Measurements from ENCODE around the gene STK32C.
"Not testable (repeated sequence)": the region's sequence is repeated elsewhere in the genome, so short reads cannot be mapped to it uniquely, and the experiment has no call there.

The STK32C gene

DNA sequence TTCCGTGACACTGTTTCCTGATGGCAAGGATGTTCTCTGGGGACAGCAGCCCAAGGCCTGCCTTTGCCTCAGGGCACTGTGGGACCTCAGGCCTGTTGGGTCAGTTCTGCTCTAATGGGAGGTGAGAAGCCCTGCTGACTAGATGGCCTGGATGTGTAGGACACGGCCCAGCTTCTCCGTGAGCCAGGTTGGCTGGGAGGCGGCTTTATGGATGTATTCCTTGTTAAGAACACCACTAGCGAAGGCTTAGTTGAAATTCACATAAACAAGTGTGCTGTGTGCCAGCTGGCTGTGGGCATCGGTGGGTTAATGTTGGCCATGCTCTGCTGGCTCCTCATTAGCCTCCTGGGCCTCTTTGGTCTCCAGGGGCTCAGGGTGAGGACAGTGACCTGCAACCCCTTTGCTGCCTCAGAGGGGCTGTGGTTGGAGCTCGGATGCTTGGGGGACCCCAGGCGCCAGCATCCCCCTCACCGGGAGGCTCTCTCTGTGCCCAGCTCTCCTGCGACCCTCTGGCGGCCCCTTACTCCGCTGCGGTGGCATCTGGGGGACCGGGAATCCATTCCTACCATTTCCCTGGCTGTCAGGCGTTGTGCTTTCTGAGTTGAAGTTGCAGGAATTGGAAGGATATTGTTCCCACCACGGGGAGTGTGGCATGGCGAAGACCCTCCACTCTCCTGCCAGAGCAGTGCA lies 143.8 kb downstream of the STK32C start:
- DNase-seq, result no peak

DNA sequence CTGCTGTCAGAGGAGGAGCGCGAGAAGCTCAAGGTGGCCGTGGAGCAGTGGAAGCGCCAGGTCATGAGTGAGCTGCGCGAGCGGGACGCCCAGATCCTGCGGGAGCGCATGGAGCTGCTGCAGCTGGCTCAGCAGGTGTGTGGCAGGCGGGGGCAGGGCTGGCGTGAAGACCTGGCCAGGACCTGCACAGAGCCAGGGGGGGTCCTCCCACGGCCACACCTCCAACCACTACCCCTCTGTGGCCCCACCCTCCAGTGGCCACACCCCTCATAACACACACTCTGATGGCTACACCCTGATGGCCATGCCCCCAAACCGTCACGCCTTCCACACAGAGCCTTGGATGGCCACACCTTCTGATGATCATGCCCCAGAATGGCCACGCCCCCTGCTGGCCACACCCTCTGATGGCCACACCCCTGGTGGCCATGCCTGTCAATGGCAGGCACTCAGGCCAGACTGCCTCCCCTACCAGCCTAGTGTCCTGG lies 144.4 kb downstream of the STK32C start:
- DNase-seq, result no peak

DNA sequence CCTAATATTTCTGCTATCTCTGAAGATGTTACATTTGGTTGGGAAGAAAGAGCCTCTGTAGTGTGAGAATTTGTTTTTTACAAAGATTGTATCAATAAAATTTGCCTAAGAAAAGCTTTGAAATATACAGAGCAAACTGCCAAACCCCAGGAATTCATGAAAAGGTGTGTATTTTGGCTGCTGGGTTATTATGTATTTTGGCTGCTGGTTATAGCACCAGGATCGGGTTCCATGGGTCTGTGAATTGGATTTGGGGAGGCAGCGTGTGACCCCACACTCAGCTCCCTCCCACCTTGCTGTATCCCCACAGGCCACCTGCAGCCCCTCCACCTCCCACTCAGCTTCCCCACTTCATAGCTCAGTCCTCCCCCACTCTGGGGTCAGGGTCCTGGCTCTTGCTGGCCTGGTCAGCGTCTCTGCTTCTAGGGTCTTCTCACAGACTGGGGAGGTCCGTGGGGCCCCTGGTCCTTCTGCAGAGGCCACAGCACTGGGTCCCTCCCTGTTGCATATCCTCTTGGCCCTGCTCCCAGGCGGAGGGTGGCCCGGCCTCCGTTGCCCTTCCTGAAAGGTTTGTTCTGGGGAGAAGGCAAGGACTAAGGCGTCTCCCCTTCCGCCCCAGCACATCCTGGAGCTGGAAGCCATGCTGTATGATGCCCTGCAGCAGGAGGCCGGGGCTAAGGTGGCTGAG lies 145.0 kb downstream of the STK32C start:
- no peak for DNase-seq

DNA sequence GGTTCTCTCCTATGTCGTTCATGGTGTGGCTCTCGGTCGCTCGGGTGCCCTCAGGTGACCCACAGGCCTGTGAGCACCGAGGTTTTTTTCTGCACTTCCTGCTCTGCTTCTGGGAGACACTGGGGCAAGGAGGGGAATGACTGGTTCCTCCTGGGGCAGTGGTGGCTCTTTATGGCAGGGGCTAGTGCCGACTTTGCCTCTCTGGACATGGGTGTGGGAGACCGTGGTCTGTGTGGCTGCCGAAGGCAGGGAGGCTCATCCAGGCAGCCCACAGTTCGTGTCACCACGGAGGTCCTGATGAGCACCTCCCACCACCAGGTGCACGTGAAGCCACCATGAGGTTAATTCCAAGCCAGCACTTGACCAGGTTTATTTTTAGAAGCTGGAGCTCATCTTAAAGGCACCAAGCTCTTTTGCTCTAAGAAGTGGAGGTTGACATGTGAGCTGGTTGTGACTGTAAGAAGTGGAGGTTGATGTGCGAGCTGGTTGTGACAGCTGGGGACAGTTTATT lies 145.7 kb downstream of the STK32C start:
- DNase-seq, result no peak

DNA sequence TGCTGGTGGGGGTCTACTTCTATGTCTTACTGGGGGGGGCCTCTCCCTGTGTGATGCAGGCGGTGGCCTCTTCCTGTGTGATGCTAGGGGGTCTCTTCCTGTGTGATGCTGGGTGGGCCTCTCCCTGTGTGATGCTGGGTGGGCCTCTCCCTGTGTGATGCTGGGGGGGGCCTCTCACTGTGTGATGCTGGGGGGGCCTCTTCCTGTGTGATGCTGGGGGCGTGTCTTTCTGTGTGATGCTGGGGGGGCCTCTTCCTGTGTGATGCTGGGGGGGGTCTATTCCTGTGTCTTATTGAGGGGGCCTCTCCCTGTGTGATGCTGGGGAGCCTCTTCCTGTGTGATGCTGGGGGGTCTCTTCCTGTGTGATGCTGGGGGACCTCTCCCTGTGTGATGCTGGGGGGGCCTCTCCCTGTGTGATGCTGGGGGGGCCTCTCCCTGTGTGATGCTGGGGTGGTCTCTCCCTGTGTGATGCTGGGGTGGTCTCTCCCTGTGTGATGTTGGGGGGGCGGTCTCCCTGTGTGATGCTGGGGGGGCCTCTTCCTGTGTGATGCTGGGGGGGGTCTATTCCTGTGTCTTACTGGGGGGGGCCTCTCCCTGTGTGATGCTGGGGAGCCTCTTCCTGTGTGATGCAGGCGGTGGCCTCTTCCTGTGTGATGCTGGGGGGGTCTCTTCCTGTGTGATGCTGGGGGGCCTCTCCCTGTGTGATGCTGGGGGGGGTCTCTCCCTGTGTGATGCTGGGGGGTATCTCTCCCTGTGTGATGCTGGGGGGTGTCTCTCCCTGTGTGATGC lies 146.7 kb downstream of the STK32C start:
- DNase-seq, result not testable (repeated sequence)

DNA sequence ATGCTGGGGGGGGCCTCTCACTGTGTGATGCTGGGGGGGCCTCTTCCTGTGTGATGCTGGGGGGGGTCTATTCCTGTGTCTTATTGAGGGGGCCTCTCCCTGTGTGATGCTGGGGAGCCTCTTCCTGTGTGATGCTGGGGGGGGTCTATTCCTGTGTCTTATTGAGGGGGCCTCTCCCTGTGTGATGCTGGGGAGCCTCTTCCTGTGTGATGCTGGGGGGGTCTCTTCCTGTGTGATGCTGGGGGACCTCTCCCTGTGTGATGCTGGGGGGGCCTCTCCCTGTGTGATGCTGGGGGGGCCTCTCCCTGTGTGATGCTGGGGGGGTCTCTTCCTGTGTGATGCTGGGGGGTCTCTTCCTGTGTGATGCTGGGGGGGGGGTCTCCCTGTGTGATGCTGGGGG lies 147.5 kb downstream of the STK32C start:
- not testable (repeated sequence) for DNase-seq

DNA sequence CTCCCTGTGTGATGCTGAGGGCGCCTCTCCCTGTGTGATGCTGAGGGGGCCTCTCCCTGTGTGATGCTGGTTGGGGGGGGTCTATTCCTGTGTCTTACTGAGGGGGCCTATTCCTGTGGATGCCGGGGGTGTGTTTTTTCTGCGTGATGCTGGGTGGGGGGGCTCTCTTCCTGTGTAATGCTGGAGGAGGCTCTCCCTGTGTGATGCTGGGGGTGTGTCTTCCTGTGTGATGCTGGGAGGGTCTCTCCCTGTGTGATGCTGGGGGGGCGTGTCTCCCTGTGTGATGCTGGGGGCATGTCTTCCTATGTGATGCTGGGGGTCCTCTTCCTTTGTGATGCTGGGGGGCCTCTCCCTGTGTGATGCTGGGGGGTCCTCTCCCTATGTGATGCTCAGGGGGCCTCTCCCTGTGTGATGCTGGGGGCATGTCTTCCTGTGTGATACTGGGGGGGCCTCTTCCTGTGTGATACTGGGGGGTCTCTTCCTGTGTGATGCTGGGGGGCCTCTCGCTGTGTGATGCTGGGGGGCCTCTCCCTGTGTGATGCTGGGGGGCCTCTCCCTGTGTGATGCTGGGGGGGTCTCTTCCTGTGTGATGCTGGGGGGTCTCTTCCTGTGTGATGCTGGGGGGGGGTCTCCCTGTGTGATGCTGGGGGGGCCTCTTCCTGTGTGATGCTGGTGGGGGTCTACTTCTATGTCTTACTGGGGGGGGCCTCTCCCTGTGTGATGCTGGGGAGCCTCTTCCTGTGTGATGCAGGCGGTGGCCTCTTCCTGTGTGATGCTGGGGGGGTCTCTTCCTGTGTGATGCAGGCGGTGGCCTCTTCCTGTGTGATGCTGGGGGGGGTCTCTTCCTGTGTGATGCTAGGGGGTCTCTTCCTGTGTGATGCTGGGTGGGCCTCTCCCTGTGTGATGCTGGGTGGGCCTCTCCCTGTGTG lies 148.2 kb downstream of the STK32C start:
- not testable (repeated sequence) for DNase-seq

DNA sequence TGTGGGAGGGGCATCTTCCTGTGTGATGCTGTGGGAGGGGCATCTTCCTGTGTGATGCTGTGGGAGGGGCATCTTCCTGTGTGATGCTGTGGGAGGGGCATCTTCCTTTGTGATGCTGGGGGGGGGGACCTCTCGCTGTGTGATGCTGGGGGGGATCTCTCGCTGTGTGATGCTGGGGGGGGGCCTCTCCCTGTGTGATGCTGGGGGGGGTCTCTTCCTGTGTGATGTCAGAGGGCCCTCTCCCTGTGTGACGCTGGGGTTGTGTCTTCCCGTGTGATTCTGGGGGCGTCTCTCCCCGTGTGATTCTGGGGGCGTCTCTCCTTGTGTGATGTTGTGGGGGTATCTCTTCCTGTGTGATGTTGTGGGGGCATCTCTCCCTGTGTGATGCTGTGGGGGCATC lies 148.9 kb downstream of the STK32C start:
- DNase-seq, result no peak

DNA sequence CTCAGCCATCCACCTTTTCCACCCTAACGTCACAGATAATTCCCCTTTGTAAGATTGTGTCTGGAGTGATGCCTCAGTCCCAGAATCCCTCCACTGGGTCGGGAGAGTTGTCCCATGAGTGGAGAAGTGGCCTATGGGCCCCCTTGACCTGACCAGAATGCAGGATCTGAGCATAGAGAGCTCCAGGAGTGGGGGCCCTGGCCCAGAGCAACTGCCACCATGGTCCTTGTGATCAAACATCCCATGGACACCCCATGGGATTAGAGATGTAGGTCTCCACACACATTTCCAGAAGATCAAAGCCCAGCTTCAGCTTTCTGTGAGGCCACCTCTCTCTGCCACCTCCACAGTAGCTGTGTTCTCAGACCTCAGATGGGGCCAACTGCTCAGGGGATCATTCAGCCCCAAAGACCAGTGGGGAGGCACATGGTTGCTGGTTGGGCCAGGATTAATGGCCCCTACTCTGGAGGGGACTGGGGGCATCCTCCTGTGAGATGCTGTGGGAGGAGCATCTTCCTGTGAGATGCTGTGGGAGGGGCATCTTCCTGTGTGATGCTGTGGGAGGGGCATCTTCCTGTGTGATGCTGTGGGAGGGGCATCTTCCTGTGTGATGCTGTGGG lies 149.5 kb downstream of the STK32C start:
- DNase-seq, result no peak
